BE2C (cell line): ENCODE results near the gene TRPV4.

ENCODE experiments used
- DNase-seq: peaks from one replicate; pipeline ENCODE4 v3.0.0-alpha.2; 2020
- H3K27me3 ChIP-seq: fragments of 250-450 bp; sonication (Bioruptor Pico); 2 replicates; pipeline ENCODE4 v1.5.1; 2020; ENCODE audit warnings: mild to moderate bottlenecking
- H3K36me3 ChIP-seq: fragments of 250-450 bp; sonication (Bioruptor Pico); 2 replicates; pipeline ENCODE4 v1.5.1; 2020; ENCODE audit warnings: mild to moderate bottlenecking
- H3K4me1 ChIP-seq: fragments of 250-450 bp; sonication (Bioruptor Pico); 2 replicates; pipeline ENCODE4 v1.5.1; 2020
- H3K4me3 ChIP-seq: 2 replicates; pipeline ENCODE4 v1.5.1; 2011; ENCODE audit warnings: low read depth, low read length
- H3K9me3 ChIP-seq: fragments of 250-450 bp; sonication (Bioruptor Pico); 2 replicates; pipeline ENCODE4 v1.5.1; 2020
- TF ChIP-seq, protein P1 (sequence below): IDR thresholded peaks from 2 replicates; pipeline ENCODE4 v1.5.1; 2012; ENCODE audit warnings: mild to moderate bottlenecking, low read depth, low read length

TRPV4 gene

DNA sequence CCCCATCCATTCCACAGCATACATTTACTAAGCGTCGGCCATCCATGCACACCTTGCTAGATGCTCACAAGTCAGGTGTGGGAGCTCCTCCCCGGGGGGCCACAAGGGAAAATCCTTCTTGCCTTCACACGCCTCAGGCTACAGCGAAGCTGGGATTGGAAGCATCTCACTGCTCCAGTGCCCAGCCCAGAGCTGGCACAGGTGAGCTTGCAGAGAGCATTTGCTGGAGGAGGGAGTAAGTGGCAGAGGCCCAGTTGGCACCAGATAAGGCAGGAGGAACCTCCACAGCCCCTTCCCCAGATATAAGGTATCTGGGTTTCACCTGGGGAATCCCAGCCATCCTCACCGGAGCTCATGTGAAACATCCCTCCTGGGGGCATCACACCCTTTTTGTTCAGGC lies 1.8 kb downstream of the TRPV4 start:
- TF ChIP-seq, protein P1, sequence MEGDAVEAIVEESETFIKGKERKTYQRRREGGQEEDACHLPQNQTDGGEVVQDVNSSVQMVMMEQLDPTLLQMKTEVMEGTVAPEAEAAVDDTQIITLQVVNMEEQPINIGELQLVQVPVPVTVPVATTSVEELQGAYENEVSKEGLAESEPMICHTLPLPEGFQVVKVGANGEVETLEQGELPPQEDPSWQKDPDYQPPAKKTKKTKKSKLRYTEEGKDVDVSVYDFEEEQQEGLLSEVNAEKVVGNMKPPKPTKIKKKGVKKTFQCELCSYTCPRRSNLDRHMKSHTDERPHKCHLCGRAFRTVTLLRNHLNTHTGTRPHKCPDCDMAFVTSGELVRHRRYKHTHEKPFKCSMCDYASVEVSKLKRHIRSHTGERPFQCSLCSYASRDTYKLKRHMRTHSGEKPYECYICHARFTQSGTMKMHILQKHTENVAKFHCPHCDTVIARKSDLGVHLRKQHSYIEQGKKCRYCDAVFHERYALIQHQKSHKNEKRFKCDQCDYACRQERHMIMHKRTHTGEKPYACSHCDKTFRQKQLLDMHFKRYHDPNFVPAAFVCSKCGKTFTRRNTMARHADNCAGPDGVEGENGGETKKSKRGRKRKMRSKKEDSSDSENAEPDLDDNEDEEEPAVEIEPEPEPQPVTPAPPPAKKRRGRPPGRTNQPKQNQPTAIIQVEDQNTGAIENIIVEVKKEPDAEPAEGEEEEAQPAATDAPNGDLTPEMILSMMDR: no peak
- no peak overlapping the region for H3K4me3 ChIP-seq
- peaks cover 26% of the 10 kb centered on the region for H3K27me3 ChIP-seq
- H3K36me3 ChIP-seq: no peaks in the 10 kb centered on the region
- no peak for DNase-seq
- no peaks in the 10 kb centered on the region for H3K9me3 ChIP-seq
- H3K4me1 ChIP-seq: no peaks in the 10 kb centered on the region

DNA sequence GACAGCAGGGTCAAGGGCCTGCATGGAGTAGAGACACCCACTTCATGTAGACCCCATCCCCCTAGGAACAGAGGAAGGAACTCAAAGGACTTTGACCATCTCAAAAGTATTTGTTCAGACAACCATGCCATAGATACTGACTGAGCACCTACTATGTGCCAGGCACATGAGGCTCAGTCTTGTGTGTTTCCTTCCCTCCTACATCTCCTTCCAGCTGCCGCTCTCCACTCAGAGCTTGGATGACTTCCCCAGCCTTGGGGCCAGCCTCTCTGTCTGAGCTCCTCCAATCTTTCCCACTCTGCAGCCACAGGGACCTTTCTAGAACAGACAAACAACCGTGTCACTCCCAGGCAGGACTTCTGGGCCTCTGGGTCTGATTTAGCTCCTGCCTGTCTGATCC lies 2.5 kb downstream of the TRPV4 start:
- H3K4me1 ChIP-seq: no peaks in the 10 kb centered on the region
- H3K9me3 ChIP-seq: no peaks in the 10 kb centered on the region
- TF ChIP-seq, protein P1: no peak
- H3K36me3 ChIP-seq: no peaks in the 10 kb centered on the region
- no peak for DNase-seq
- H3K27me3 ChIP-seq: peaks cover 26% of the 10 kb centered on the region
- H3K4me3 ChIP-seq: no peak overlapping the region

DNA sequence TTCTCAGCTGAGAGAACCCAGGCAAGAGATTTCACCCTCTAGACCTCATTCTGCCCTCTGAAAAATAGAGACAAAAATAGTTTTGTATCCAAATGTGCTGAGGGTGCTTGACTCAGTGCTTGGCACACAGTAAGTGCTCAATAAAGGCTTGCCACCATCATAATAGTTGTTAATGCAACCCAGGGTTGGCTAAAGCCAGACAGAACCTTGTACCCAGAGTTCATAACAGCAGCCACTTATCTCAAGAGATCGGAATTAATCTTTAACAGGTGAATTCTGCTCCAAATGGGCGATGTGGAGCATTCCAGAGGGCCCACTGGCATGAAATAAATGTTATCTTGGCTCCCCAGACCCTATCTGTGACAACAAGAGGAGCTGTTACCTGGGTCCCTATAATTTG lies 2.9 kb downstream of the TRPV4 start:
- Histone ChIP-seq H3K4me1 (no peaks in the 10 kb centered on the region), H3K36me3 (no peaks in the 10 kb centered on the region), H3K9me3 (no peaks in the 10 kb centered on the region), H3K4me3 (no peak overlapping the region), H3K27me3 (peaks cover 26% of the 10 kb centered on the region)
- TF ChIP-seq, protein P1: no peak
- DNase-seq: no peak

DNA sequence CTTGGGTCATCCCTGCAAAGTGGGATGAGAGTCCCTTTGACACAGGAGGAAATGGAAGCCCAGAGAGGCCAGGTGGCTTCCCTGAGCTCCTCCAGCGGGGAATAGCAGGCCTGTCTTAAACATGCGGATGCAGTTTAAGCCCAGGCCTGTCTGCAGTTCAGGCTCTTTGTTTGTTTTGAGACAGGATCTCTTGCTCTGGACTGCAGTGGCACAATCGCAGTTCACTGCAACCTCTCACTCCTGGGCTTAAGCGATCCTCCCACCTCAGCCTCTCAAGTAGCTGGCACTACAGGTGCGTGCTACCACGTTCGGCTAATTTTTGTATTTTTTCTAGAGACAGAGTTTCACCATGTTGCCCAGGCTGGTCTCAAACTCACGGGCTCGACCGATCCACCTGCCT lies 3.5 kb downstream of the TRPV4 start:
- H3K27me3 ChIP-seq: peaks cover 26% of the 10 kb centered on the region
- TF ChIP-seq, protein P1: no peak
- H3K4me3 ChIP-seq: no peak overlapping the region
- H3K4me1 ChIP-seq: no peaks in the 10 kb centered on the region
- no peak for DNase-seq
- no peaks in the 10 kb centered on the region for H3K9me3 ChIP-seq
- no peaks in the 10 kb centered on the region for H3K36me3 ChIP-seq

DNA sequence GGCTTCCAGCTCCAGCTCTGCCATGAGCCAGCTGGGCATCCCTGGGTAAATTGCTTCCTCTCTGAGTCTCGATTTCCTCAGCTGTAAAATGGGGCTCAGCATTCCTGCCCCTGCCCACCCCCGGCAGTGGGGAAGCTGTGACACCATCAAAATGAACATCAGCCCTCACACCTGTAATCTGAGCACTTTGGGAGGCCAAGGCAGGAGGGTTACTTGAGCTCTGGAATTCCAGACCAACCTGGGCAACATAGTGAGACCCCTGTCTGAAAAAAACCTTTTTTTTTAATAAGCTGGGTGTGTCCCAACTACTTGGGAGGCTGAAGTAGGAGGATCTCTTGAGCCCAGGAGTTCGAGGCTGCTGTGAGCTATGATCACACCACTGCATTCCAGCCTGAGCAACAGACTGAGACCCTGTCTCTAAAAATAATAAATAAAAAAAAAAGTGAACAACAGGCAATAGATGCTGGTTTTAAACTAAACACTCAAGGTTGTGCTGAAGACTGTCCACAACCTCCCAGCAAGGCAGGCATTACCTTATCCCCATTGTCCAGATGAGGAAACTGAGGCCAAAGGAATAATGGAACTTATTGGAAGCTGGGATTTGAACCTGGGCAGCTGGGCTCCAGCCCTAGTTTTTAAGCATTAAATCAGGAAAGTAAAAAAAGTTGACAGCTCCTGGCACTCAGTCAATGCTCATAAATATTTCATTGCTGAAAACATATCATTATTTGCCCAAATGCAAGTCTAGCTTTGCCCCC lies 4.3 kb downstream of the TRPV4 start:
- H3K4me3 ChIP-seq: no peak overlapping the region
- TF ChIP-seq, protein P1: no peak
- no peaks in the 10 kb centered on the region for H3K36me3 ChIP-seq
- DNase-seq: no peak
- no peaks in the 10 kb centered on the region for H3K4me1 ChIP-seq
- no peaks in the 10 kb centered on the region for H3K9me3 ChIP-seq
- H3K27me3 ChIP-seq: peaks cover 26% of the 10 kb centered on the region
